MM.1S (cell line): ENCODE data around the gene MB.

Experiments used
- CTCF ChIP-seq: fragments of 300-600 bp; sonication (generic); IDR thresholded peaks from 2 replicates; pipeline ENCODE4 v1.5.1; 2016; ENCODE audit warnings: antibody characterized with exemption, low read length, mixed read lengths
- EZH2 ChIP-seq: fragments of 300-600 bp; sonication (generic); optimal IDR thresholded peaks from 2 replicates; pipeline ENCODE3; 2017; ENCODE audit warnings: low read depth, mild to moderate bottlenecking, antibody characterized with exemption, low read length, mixed read lengths
- EZH2phosphoT487 ChIP-seq: fragments of 300-600 bp; sonication (generic); IDR thresholded peaks from 2 replicates; pipeline ENCODE4 v1.6.1; 2018; ENCODE audit warnings: antibody characterized with exemption, low read length

DNA sequence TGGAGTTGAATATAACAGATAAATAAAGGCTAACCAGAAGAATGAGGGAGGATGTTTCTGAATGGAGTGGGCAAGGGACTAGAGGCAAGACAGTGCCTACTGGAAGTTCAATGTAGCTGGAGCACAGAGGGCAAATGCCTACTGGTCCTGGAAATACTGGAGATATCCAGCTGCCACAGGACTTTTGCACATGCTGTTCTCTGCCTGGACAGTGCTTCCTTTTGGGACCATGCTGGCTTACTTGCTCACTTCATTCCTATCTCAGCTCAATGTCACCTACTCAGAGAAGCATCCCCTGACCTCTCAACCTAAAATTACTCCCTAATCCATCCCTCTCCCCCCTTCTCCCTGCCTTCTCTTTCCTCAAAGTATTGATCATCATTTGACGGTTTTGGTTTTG, 56.3 kb downstream of the MB start:
- TF ChIP-seq EZH2 = no peak
- no peak for TF ChIP-seq CTCF
- TF ChIP-seq EZH2phosphoT487 = no peak
